Endometrium (tissue), 2 donors: ENCODE results near the gene S100A3.
"Not testable (repeated sequence)": the region's sequence is repeated elsewhere in the genome, so short reads cannot be mapped to it uniquely, and the experiment has no call there.

ENCODE experiments used
- FAIRE-seq: peaks from 2 replicates; lab custom pipeline; 2012; peaks lifted over from hg19 to GRCh38; lab: Jason Lieb, UNC
- donor health status: control.
- donor health status: control.

S100A3 gene

DNA sequence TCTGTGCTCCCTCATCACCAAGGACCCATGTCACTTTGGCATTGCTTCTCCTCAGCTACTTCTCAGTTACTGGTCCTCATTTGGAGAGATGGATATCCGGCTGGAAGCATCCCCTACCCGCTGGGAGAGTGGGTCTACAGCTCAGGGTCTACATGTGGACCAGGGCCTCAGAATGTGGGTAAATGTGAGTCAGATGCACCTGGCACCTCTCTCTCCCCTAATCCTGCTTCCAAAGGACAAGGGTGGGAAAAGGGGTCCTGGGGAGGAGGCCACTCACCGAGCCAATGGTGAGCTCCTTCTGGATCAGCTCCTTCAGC is 14.2 kb downstream of the S100A3 start:
- no peak for FAIRE-seq

DNA sequence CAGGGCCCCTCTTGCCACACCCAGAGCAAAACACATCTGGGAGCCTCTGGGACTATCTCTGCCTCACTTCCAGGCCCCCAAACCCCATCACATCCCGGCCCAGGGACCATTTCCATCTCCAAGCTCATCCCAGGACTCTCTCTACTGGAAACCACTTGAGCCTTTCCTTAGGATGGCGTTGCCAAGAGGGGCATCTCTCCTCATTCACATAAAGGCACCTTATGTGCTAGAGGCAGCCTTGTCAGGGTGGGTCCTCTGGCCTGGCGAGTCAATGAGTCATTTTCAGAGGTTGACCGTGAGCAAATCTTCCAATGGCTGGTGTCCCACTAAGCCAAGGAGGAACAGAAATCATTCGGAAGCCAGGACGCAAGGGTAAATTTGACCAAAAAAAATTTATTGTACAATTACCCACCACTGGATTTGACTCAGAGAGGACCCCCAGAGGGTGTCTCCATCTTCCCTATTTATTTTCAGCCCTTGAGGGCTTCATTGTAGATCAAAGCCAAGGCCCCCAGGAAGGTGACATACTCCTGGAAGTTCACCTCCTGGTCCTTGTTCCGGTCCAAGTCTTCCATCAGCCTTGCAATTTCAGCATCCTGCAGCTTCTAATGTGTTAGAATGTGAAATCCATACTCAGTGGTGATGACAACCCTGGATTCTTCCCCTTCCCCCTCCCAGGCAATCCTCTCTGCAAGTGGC is 14.7 kb downstream of the S100A3 start:
- FAIRE-seq = no peak

DNA sequence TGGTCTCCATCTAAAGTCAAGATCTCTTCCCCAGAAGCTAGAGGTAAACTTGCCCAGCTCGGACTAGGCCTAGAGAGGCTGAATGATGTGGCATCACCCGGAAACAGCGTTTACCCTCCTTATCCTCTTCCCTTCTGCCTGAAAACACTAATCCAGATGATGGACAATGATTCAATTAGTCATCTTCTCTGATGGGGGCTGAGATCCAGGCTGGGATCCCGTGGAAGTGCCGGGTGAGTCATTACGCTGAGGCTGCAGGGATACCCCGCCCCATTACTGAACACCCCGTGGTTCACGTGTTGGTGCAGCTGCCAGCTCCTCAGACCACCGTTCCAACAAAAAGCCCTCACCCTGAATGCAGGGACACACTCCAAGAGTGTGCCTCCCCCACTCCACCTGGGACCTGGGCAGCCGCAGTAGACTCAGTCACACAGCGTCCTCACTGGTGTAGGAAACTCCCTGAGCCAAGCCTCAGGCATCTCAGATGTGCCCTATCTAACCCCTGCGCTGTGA is 15.3 kb downstream of the S100A3 start:
- no peak for FAIRE-seq

DNA sequence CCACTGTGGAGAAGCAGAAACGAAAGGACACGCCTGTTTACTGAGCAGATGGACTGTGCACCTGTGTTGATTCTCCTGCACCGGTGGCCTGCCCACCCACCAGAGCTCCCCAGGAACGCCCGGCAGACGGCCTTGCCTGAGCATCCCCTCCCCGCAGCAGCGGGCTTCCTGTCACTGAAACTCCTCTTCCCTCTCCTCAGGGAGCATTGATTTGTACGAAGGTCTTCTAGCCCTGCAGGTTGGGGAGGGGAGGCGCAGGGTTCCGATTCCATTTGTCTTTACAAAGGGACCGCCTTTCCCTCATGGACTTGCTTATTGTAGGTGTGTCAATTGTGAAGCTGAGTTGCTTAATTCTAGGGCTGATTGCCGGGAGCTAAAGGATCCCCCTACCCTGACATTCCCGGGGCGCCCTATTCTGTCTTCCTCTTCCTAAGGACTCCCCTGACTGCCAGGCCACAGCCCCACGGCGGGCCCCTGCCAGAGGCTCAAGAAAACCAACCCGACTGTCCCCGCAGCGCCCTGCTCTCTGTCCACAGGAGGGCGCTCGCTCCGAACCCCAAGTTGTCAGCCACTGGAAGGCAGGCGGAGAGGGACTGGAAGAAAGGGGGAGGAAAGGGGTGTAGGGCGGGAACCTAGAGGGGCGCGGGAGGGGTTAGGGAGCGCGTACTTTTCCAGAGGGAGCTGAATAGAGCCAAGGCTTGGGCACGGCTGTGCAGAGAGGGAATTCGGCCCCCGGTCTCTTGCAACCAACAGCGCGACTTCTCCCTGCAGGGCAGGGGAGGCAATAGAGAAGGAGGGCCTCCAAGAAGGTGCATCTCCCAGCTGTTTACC is 16.1 kb downstream of the S100A3 start:
- no peak for FAIRE-seq

DNA sequence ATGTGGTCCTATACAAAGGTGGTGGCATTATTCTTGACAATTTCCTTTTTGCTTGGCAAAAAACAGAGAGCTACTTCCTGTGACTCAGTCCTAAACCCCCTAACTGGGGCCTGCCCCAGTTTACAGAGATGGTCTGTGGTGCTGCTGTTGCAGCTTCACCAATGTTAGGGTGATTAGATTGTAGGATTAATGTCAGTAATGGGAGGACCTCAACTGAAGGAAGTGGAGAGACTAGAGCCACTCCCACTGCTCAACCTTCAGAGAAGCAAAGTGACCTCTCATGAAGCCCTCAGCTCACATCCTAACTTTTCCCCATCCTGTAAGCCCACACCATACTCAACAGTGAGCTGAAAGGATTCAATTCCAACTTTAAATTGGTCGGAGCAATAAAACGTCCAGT is 16.9 kb downstream of the S100A3 start:
- no peak for FAIRE-seq

DNA sequence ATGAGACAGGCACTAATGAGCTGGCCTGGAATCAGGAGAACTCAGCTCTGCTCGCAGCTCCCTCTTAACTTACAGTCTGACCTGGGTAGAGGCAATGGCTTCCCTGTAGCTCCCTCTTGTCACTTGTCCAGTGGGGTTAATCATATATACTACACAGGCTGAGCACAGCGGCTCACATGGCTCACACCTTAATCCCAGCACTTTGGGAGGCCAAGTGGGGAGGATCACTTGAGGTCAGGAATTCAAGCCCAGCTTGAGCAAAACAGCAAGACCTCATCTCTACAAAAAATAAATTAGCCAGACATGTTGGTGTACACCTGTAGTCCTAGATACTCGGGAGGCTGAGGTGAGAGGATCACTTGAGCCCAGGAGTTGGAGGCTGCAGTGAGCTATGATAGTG is 17.4 kb downstream of the S100A3 start:
- FAIRE-seq = no peak

DNA sequence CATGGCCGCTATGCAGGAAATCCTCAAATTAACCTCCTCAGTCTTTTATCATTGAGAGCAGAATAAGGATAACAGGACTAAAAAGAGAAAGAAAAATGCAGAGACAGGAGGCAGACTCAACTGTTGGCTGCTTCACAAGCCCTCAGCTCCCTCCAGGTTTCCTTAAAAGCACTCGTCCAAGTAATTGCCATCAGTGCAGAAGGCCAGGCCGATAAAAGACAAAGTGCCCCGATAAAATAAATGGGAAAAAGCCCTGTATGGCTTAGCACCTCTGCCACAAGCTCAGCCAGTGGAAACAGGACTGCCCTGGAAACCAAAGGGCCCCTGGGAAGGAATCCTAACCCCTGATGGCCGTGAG is 21.4 kb downstream of the S100A3 start:
- no peak for FAIRE-seq

DNA sequence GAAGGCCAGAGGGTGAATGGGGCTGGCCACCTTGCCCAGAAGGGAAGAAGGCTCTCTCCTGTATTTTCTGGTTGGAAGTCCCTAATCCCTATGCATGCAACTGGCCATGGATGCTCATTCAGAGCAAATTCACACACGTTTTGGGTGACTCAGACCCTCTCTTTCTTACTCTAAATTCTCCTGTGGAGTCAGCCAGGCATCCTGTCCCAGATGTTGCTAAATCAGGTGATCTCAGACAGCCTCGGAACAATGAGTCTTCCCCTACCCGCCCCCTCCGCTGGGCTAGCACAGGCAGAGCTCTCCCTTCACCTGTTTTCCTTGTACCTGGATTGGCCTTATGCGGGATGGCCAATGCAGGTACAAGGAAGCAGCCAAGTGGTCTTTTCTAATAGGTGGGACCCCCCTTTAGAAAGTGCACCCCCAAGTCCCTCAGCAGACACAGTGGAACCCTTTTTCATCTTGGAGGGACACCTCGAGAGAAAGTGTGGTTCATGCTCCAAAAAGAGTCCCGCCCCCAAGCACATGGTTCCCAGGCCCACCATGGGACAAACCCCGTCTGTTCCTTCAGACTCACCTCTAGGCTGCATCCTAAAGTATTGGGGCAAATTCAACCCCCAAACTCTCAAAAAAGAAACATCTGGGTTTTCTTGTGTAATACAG is 21.9 kb downstream of the S100A3 start:
- no peak for FAIRE-seq

DNA sequence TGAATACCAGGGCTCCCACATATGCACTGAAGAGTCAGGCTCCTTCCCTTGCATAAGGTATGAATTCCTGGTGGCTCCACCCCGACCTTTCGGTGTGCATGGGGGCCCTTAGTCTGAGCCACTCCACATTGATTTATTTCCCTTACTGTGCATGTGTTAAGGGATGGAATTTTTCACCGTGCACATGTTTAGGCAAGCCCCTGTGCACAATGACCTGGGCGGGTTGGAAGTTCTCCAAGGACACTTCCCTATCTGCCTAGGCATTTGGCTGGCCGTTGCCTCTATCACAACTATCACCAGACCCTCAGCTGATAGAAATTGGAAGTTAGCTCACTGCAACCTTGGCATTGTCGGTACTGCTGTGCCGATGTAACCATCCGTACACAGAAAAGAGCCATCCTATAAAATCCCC is 22.9 kb downstream of the S100A3 start:
- no peak for FAIRE-seq

DNA sequence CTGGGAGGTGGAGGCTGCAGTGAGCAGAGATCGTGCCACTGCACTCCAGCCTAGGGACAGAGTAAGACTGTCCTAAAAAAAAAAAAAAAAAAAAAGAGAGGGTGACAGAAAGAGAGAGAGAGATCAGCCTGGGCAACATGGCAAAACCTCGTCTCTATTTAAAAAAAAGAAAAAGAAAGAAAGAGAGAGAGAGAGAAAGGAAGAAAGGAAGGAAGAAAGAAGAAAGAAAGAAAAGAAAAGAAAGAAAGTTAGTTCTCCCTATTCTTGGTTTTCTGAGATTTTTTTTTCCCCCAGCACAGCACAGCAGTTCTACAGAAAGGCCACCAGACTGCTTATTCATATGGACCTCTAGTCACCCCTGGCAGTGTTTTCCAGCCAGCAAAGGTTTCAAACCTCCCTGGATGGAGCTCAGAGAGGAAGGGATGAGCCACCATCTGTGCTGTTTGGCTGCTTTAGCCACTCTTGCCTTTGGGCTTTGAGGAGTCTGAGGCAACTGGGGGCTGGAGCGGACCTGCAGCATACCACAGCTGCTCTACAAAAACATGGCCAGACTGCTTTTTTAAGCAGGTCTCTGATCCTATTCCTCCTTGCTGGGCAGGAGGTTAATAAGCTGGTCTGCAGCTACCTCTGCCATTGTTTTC is 23.9 kb downstream of the S100A3 start:
- no peak for FAIRE-seq

DNA sequence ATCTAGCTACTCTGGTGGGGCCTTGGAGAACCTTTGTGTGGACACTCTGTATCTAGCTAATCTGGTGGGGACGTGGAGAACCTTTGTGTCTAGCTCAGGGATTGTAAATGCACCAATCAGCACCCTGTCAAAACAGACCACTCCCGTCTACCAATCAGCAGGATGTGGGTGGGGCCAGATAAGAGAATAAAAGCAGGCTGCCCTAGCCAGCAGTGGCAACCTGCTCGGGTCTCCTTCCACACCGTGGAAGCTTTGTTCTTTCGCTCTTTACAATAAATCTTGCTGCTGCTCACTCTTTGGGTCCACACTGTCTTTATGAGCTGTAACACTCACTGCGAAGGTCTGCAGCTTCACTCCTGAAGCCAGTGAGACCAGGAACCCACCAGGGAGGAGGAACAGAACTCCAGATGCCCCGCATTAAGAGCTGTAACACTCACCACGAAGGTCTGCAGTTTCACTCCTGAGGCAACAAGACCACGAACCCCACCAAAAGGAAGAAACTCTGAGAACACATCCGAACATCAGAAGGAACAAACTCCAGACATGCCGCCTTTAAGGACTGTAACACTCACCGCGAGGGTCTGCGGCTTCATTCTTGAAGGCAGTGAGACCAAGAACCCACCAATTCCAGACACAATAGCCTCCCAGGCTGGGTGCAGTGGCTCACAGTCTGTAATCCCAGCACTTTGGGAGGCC is 26.6 kb downstream of the S100A3 start:
- FAIRE-seq = not testable (repeated sequence)

DNA sequence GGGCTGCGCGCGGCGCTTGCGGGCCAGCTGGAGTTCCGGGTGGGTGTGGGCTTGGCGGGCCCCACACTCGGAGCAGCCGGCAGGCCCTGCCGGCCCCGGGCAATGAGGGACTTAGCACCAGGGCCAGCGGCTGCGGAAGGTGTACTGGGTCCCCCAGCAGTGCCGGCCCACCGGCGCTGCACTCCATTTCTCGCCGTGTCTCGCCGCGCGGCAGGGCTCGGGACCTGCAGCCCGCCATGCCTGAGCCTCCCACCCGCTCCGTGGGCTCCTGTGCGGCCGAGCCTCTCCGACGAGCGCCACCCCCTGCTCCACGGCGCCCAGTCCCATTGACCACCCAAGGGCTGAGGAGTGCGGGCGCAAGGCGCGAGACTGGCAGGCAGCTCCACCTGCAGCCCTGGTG is 27.2 kb downstream of the S100A3 start:
- not testable (repeated sequence) for FAIRE-seq

DNA sequence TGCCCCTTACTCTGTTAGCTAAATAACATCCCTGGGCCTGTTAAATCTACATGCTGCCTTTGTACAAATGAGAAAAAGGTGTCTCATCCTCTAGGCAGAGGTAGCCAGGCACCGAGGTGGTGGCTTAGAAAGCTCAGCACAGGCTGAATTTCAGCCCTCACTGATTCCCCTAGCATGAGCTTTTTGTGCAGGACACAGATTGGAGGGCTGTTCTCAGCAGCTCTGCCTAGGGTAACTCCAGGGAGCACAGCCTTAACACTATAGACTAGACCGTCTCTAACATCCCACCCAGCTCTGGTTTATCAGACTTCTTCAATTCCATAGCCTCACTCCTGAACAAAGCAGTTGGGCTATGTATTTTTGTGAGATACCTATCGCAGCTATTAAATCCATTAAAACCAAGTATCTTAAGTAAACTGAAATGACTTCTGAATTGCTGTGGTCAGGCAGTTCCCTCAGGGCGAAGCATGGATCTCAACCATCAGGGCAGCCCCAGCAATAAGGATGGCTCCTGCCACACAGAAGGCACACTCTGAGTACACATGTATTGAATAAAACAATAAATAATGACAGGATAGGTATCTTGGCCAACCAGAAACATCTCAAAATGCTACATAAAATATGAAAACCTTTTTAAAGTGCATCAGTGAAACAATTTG is 28.1 kb downstream of the S100A3 start:
- FAIRE-seq = no peak

DNA sequence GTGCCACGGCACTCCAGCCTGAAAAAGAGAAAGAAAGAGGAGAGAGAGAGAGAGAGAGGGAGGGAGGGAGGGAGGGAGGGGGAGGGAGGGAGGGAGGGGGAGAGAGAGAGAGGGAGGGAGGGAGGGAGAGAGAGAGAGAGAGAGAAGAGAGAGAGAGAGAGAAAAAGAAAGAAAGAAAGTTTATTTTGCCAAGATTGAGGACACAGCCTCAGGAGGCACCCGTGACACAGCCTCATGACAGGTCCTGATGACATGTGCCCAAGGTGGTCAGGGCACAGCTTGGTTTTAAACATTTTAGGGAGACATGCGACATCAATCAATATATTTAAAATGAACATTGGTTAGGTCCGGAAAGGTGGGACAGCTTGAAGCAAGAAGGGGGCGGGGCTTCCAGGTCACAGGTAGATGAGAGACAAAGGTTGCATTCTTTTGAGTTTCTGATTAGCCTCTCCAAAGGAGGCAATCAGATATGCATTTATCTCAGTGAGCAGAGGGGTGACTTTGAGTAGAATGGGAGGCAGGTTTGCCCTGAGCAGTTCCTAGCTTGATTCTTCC is 28.8 kb downstream of the S100A3 start:
- FAIRE-seq = not testable (repeated sequence)

DNA sequence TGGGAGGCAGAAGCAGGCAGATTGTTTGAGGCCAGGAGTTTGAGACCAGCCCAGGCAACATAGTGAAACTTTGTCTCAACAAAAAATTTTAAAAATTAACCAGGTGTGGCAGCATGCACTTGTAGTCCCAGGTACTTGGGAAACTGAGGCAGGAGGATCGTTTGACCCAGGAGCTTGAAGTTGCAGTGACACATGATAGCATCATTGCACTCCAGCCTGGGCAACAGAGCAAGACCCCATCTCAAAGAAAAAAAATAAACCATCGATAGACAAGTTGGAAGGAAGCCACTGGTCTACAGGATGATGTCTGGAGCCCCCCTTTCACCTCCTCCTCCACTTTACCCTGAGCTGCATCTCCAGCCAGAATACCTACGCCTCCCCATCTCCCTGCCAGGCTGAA is 29.8 kb downstream of the S100A3 start:
- no peak for FAIRE-seq

DNA sequence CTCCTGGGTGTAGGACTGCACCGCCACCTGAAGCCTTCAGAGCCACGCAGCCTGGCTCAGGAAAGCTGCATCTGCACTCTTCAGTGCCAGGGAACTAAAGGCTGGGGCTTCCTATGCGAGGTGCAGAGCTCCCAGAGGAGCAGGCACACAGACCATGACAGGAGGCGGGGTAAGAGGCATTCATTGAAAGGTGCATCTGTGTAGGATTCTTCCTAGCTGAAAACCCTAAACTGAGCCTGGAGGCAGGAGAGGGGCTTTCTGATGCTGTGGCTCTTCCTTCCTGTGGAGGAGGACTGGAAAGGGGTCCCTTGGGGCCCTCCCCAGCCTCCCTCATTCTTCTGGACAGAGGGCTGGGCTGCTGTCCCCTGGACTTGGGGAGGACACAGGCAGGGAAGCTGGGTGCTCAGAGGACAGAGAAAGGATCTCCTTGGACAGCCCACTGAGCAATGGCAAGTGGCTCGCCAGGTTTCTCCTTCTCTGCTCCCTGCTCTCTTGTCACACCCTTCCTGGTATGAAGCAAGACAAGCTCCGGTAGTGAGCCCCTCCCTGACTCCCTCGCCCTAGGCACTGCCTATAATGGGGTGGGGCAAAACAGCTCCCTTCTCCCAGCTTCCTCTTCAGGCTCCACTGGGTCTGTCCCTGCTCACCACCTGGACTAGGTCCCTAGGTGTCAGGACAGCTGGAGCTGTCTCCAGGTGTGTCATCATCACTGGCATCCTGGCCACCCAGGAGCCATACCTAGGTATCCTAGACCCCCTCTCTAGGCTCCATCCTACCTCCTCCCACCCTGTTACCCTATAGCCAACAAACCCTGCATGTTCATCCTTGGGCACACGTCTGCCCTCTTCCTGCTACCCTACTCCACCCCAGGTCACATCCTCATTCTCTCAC is 33.3 kb downstream of the S100A3 start:
- FAIRE-seq = no peak

DNA sequence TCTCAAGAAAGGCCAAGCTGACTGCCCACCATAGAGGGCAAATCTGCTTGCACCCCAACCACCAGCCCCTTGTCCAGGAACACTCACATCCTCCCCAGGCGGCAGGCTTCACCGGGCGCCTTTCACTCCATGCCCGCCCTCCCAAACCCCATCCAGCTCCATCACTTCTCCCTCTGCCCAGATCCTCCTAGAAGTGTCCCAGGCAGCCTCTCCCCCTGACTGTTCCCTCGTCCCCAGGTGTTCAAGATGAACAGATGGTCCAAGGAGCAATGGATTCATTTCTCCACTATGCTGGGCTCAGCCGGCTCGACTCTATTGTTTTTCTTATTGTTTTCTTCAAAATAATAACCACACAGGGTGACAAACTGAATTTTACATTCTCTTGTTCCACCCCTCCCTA is 35.4 kb downstream of the S100A3 start:
- no peak for FAIRE-seq

DNA sequence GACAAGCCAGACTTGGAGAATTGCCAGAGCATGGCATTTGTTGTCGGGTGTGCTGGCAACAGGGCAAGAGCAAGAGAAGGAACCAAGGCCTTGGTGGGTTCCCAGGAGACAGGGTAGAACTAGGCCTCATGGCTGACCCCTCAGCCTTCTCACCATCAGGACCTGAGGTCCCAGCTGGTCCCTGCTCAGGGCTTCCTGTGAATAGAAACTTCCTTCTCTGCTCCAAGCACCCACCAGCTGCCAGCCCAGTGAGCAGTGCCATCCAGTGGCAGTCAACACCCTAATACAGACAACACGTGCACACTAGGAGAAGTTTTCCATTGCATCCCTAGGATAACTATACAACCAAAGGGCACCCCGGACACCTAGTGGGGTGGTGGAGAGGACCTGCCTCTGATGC is 36.0 kb downstream of the S100A3 start:
- FAIRE-seq = no peak

DNA sequence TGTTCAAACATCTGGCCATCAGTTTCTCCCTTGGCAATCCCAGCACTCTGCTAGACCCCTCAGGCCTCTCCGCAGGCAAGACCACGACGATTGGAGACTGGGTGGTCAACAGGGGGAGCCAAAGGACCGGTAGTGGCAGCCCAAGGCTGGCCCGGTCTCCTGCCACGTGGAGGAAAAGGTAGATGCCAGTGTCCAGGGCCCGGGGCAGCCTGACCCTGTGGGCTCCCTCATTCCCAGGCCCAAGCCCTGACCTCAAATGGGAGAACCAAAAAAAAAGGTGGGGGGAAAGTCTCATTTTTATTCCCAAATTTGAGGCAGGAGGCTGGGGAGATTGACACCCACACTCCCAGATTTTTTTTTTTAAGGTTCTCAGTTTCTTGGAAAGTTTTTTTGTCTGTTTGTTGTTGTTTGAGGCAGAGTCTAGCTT is 38.1 kb downstream of the S100A3 start:
- no peak for FAIRE-seq

DNA sequence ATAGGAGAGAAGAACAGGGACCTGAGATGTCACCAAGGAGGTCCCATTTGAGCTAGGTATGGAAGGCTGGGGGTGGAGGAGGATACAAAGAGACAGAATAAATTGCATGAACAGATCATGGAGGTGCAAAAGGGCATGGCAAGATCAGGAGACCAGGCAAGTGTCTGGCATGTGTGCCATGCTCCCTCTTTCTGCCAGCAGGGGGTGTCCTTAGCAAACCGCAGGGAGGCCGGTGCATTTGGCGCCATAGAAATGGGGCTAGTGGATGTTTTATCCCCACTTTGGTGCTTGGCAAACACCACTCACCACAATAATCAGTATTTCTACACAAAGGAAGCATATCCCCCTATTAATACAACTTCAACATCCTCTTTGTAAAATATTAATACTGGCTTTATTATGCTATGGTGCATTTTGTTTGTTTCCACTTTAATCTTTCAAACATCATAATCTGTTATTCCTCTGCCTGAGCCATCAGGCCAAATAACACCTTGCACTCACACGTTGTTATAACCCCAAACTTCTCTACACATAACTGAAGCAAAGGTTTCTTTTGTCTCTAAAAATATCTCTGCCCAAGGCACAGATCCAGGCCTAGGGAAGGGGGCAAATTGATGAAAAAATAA is 39.2 kb downstream of the S100A3 start:
- FAIRE-seq = no peak
